NCI-H1417 treated with DMSO at 0.1 percent for 48 hours (cell line): ENCODE measurements around the gene PDGFB.

Source experiments
- DNase-seq: peaks from one replicate; lab custom pipeline; 2025; lab: John Stamatoyannopoulos, UW

The PDGFB gene

GRCh38 chr22:39244496-39245129 is at the start of gene PDGFB:
PDGFB (minus strand) TSS chr22:39244982; CDS start chr22:39243963, 1,019 bp downstream.
- no peak for DNase-seq

- DNase-seq, result no peak
Measured at GRCh38 chr22:39293766-39294368, 49.1 kb upstream of the PDGFB start.

GRCh38 chr22:39292561-39293074 is 47.8 kb upstream of the PDGFB start:
- DNase-seq, result no peak

GRCh38 chr22:39292031-39292462 is 47.3 kb upstream of the PDGFB start:
- no peak for DNase-seq

- DNase-seq, result no peak
Measured at GRCh38 chr22:39291523-39291922, 46.7 kb upstream of the PDGFB start.

GRCh38 chr22:39290724-39291161 is 46.0 kb upstream of the PDGFB start:
- no peak for DNase-seq

- DNase-seq, result no peak
Measured at GRCh38 chr22:39289975-39290720, 45.4 kb upstream of the PDGFB start.

- DNase-seq, result no peak
Measured at GRCh38 chr22:39289533-39289932, 44.8 kb upstream of the PDGFB start.

GRCh38 chr22:39288135-39288898 is 43.5 kb upstream of the PDGFB start:
- DNase-seq, result no peak

- DNase-seq, result no peak
Measured at GRCh38 chr22:39287076-39287725, 42.4 kb upstream of the PDGFB start.

GRCh38 chr22:39284983-39285382 is 40.2 kb upstream of the PDGFB start:
- DNase-seq, result no peak

GRCh38 chr22:39284142-39284980 is 39.6 kb upstream of the PDGFB start:
- no peak for DNase-seq

GRCh38 chr22:39283322-39284141 is 38.8 kb upstream of the PDGFB start:
- no peak for DNase-seq

- no peak for DNase-seq
Measured at GRCh38 chr22:39282645-39283321, 38.0 kb upstream of the PDGFB start.

- no peak for DNase-seq
Measured at GRCh38 chr22:39281126-39281525, 36.3 kb upstream of the PDGFB start.

- no peak for DNase-seq
Measured at GRCh38 chr22:39280250-39280649, 35.5 kb upstream of the PDGFB start.

- DNase-seq, result no peak
Measured at GRCh38 chr22:39279170-39279850, 34.5 kb upstream of the PDGFB start.

- DNase-seq, result no peak
Measured at GRCh38 chr22:39278040-39278439, 33.3 kb upstream of the PDGFB start.
